GM12878 (cell line): Measurements from ENCODE around the gene TUBA1A. TPM values are rescaled to one million over a fixed set of nuclear protein-coding genes. Genes with fewer than 3 reads are reported as not detected.

Experiments
- ATAC-seq: fragments of 200-7000 bp; cut with Tn5 transposase; 3 replicates; pipeline ENCODE4 v1.9.1; 2020; ENCODE audit warnings: mild to moderate bottlenecking, moderate library complexity
- BruUV-seq: library from RNA; stranded (reverse); fragments of 400-500 nt; replicated peaks from 2 replicates; lab custom pipeline; 2021; lab: Mats Ljungman, UMichigan
- CTCF ChIA-PET: fragments of 300-600 bp; sonication (Branson Sonifier 250); formaldehyde crosslinking; extraction: SDS; loops from one replicate; lab custom pipeline; 2021; ENCODE audit warnings: inconsistent platforms; lab: Yijun Ruan, JAX
- POLR2A ChIA-PET: fragments of 350-600 bp; formaldehyde crosslinking; extraction: SDS; loops from one replicate; lab custom pipeline; 2021; ENCODE audit warnings: inconsistent platforms; lab: Charles Lee
- RAD21 ChIA-PET: fragments of 300-600 bp; sonication (Branson Sonifier 250); formaldehyde crosslinking; loops from one replicate; lab custom pipeline; 2023; ENCODE audit warnings: antibody characterized with exemption; ENCODE audit not compliant: unreplicated experiment; lab: Charles Lee
- SMC1A ChIA-PET: fragments of 300-600 bp; sonication (Branson Sonifier 250); formaldehyde crosslinking; loops from one replicate; lab custom pipeline; 2023; ENCODE audit not compliant: unreplicated experiment, uncharacterized antibody; lab: Charles Lee
- DNase-seq: peaks from one replicate; pipeline ENCODE4 v3.0.0-alpha.2; 2011; ENCODE audit warnings: low read depth, low spot score
- FAIRE-seq: peaks from 3 replicates; lab custom pipeline; 2011; peaks lifted over from hg19 to GRCh38; lab: Jason Lieb, UNC
- H2AFZ ChIP-seq: 2 replicates; pipeline ENCODE4 v1.6.0; 2011; ENCODE audit warnings: low read depth, low read length, control low read depth; ENCODE audit not compliant: control insufficient read depth
- H3K27ac ChIP-seq: 2 replicates; pipeline ENCODE4 v1.5.1; 2011; ENCODE audit warnings: control low read depth; ENCODE audit not compliant: control insufficient read depth, insufficient read depth
- H3K27me3 ChIP-seq, 2 experiments: replicated peaks in 1 of 2; 2 replicates each; pipeline versions ENCODE4 v1.6.0 to v1.6.1; 2011; ENCODE audit warnings: low read length in 1 of 2; ENCODE audit not compliant: control insufficient read depth in 2 of 2, insufficient read depth in 2 of 2
- H3K36me3 ChIP-seq, 2 experiments: 2 replicates each; pipeline ENCODE4 v1.5.1; 2011; ENCODE audit warnings: low read length in 1 of 2; ENCODE audit not compliant: control insufficient read depth in 2 of 2, insufficient read depth in 2 of 2
- H3K4me1 ChIP-seq: 2 replicates; pipeline ENCODE4 v1.6.1; 2011; ENCODE audit warnings: mild to moderate bottlenecking, low read length, moderate library complexity, mixed read lengths; ENCODE audit not compliant: control insufficient read depth, insufficient read depth
- H3K4me2 ChIP-seq: 2 replicates; pipeline ENCODE4 v1.6.0; 2011; ENCODE audit warnings: control low read depth; ENCODE audit not compliant: control insufficient read depth, insufficient read depth
- H3K4me3 ChIP-seq: fragments of 200-600 bp; sonication (generic); 2 replicates; pipeline ENCODE4 v1.5.1; 2016
- H3K79me2 ChIP-seq: 2 replicates; pipeline ENCODE4 v1.6.0; 2011; ENCODE audit warnings: low read length; ENCODE audit not compliant: control insufficient read depth, insufficient read depth
- H3K9ac ChIP-seq: 2 replicates; pipeline ENCODE4 v1.8.0; 2011; ENCODE audit warnings: low read length, control low read depth, mixed read lengths; ENCODE audit not compliant: control insufficient read depth, insufficient read depth
- H3K9me3 ChIP-seq: replicated peaks from 3 replicates; pipeline ENCODE4 v1.5.1; 2011; ENCODE audit warnings: mild to moderate bottlenecking, low read length; ENCODE audit not compliant: control insufficient read depth, insufficient read depth
- H4K20me1 ChIP-seq: 2 replicates; pipeline ENCODE4 v1.6.0; 2011; ENCODE audit not compliant: control insufficient read depth, insufficient read depth
- BMI1 ChIP-seq: fragments of 450-650 bp; IDR thresholded peaks from 2 replicates; pipeline ENCODE4 v1.6.1; 2016; ENCODE audit warnings: mild to moderate bottlenecking, moderate library complexity, borderline replicate concordance
- BRCA1 ChIP-seq: IDR thresholded peaks from 2 replicates; pipeline ENCODE4 v1.6.1; 2011; ENCODE audit warnings: low read depth, low read length, improper control_type of control experiment
- E4F1 ChIP-seq: fragments of 450-650 bp; IDR thresholded peaks from 2 replicates; pipeline ENCODE4 v1.6.1; 2018; ENCODE audit warnings: borderline replicate concordance, mild to moderate bottlenecking; ENCODE audit not compliant: partially characterized antibody
- EP300 ChIP-seq, 2 experiments: fragments of 150-350 bp in 1 of 2; IDR thresholded peaks; 2 replicates each; pipeline ENCODE4 v1.6.1; 2011 to 2012; ENCODE audit warnings: low read depth in 2 of 2, low read length in 2 of 2, borderline replicate concordance in 1 of 2, improper control_type of control experiment in 1 of 2, inconsistent platforms in 1 of 2; ENCODE audit not compliant: control insufficient read depth in 1 of 2
- PAX5 ChIP-seq: IDR thresholded peaks from 2 replicates; pipeline ENCODE4 v1.6.1; 2011; ENCODE audit warnings: low read depth, low read length, borderline replicate concordance
- POLR2AphosphoS5 ChIP-seq: IDR thresholded peaks from 2 replicates; pipeline ENCODE4 v1.6.1; 2011; ENCODE audit warnings: mild to moderate bottlenecking, low read length, inconsistent platforms
- ZBTB33 ChIP-seq: fragments of 450-650 bp; IDR thresholded peaks from 2 replicates; pipeline ENCODE4 v1.6.1; 2017; ENCODE audit warnings: mild to moderate bottlenecking
- ZNF24 ChIP-seq: fragments of 450-650 bp; IDR thresholded peaks from 2 replicates; pipeline ENCODE4 v1.6.1; 2017; ENCODE audit warnings: antibody characterized with exemption, mild to moderate bottlenecking
- WGBS: methylation state at CpG from one replicate; pipeline ENCODE4 v1.1.6; 2016; ENCODE audit warnings: low lambda C conversion rate; ENCODE audit not compliant: insufficient replicate concordance, insufficient coverage; ENCODE audit errors: missing lambda C conversion rate; 5-methylcytosine and 5-hydroxymethylcytosine counted together
- in situ Hi-C: fragments of 300-500 bp; cut with MboI; formaldehyde crosslinking; loops from 9 replicates; pipeline ENCODE4 v1.14.3; 2018; ENCODE audit warnings: mixed read lengths
- intact Hi-C: fragments of 100-400 bp; cut with micrococcal nuclease; formaldehyde crosslinking; loops from one replicate; pipeline ENCODE4 v1.14.2; 2022; ENCODE audit not compliant: unreplicated experiment
- polyA plus RNA-seq, 11 experiments: library from polyadenylated mRNA; depleted of rRNA in 4 of 11; unstranded in 6 of 11; stranded (reverse) in 5 of 11; fragments of >200 nt; fragmentation: Nextera tagmentation in 4 of 11; fragmentation: Illumina TruSeq in 1 of 11; extraction: Ambion mirVana in 4 of 11; extraction: Trizol in 1 of 11; gene quantifications; 1 replicate in 1 of 11; 2 replicates in 10 of 11; pipeline versions ENCODE4 v1.2.1 to v1.2.3, GENCODE V29; 2011 to 2016; ENCODE audit warnings: inconsistent platforms in 2 of 11, missing spikeins in 2 of 11, low read depth in 1 of 11
- total RNA-seq, 4 experiments: library from RNA; depleted of rRNA in 3 of 4; stranded (reverse); fragments of >200 nt in 3 of 4; fragmentation: Illumina TruSeq in 1 of 4; extraction: Trizol in 1 of 4; gene quantifications; 2 replicates each; pipeline versions ENCODE4 v1.2.1 to v1.2.3, GENCODE V29; 2013 to 2021
- TF ChIP-seq, protein P1 (sequence below): IDR thresholded peaks from 2 replicates; pipeline ENCODE4 v1.6.1; 2011; ENCODE audit warnings: low read depth, low read length, improper control_type of control experiment, borderline replicate concordance
- TF ChIP-seq, protein P2 (sequence below): fragments of 450-650 bp; IDR thresholded peaks from 2 replicates; pipeline ENCODE4 v1.6.1; 2017; ENCODE audit warnings: mild to moderate bottlenecking, low read depth, inconsistent platforms; ENCODE audit not compliant: poor library complexity, severe bottlenecking

Gene TUBA1A
- total and polyA plus RNA-seq, 10 of the 15 experiments (the other 5 are each of a cell fraction or from before 2014, with no cell fraction given) = 129 to 496 (median 249) TPM

- ChIA-PET SMC1A (no interaction called here), CTCF (interaction anchor here (0.6 to 1.5 kb wide), 2 partner anchors 64 to 83 kb away, joined by 3 read pairs; no protein-coding TSS in a partner anchor), POLR2A (interaction anchor here (0.6 kb wide), 1 partner anchor 238 kb away, joined by 5 read pairs; no protein-coding TSS in a partner anchor), RAD21 (no interaction called here)
- in situ Hi-C loops (no loop called here), intact Hi-C loops (no loop called here)
- BruUV-seq = no TSS peak
- Histone ChIP-seq H4K20me1 (no peaks in the 10 kb centered on the region), H3K79me2 (no peaks in the 10 kb centered on the region), H3K4me1 (no peaks in the 10 kb centered on the region), H3K27me3 (no peaks in the 10 kb centered on the region), H2AFZ (no peak overlapping the region), H3K9me3 (no peaks in the 10 kb centered on the region), H3K9ac (no peak overlapping the region), H3K4me3 (no peak overlapping the region), H3K36me3 (no peaks in the 10 kb centered on the region), H3K4me2 (no peak overlapping the region), H3K27ac (no peak overlapping the region)
- DNase-seq (no peak), ATAC-seq (no peak), FAIRE-seq (peak; percentile 61)
- TF ChIP-seq PAX5 (no peak), POLR2AphosphoS5 (no peak), BMI1 (peak; percentile 64), BRCA1 (no peak)
These were observed 18.0 kb downstream of the TUBA1A start for GRCh38 chr12:49170924-49171323.

- DNase-seq (no peak), ATAC-seq (no peak), FAIRE-seq (no peak)
- no TSS peak for BruUV-seq
- no peak overlapping the region for H3K4me3 ChIP-seq
- no peaks in the 10 kb centered on the region for H3K79me2 ChIP-seq
- RAD21 ChIA-PET = no interaction called here
- no peak overlapping the region for H3K4me2 ChIP-seq
- SMC1A ChIA-PET = no interaction called here
- H3K27ac ChIP-seq = no peak overlapping the region
- CTCF ChIA-PET = no interaction called here
- no peaks in the 10 kb centered on the region for H3K9me3 ChIP-seq
- H3K36me3 ChIP-seq = no peaks in the 10 kb centered on the region
- no peak overlapping the region for H3K9ac ChIP-seq
- H3K4me1 ChIP-seq = peaks cover 13% of the 10 kb centered on the region
- in situ Hi-C loops (no loop called here), intact Hi-C loops (no loop called here)
- 93% methylated on average over 2 of the region's 2 CpGs for WGBS
- POLR2A ChIA-PET = no interaction called here
- no peaks in the 10 kb centered on the region for H3K27me3 ChIP-seq
- no peaks in the 10 kb centered on the region for H4K20me1 ChIP-seq
- H2AFZ ChIP-seq = no peak overlapping the region
- TF ChIP-seq EP300 (IDR thresholded peaks at IDR 0.05; ENCODE audit: borderline replicate concordance in 1 of 2, control insufficient read depth in 1 of 2, low read depth in 2 of 2, low read length in 2 of 2) = no peak
- TF ChIP-seq E4F1 = no peak
- TF ChIP-seq ZBTB33 = no peak
- no peak for TF ChIP-seq ZNF24
- TF ChIP-seq, protein P1, sequence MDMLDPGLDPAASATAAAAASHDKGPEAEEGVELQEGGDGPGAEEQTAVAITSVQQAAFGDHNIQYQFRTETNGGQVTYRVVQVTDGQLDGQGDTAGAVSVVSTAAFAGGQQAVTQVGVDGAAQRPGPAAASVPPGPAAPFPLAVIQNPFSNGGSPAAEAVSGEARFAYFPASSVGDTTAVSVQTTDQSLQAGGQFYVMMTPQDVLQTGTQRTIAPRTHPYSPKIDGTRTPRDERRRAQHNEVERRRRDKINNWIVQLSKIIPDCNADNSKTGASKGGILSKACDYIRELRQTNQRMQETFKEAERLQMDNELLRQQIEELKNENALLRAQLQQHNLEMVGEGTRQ = no peak
- TF ChIP-seq, protein P2, sequence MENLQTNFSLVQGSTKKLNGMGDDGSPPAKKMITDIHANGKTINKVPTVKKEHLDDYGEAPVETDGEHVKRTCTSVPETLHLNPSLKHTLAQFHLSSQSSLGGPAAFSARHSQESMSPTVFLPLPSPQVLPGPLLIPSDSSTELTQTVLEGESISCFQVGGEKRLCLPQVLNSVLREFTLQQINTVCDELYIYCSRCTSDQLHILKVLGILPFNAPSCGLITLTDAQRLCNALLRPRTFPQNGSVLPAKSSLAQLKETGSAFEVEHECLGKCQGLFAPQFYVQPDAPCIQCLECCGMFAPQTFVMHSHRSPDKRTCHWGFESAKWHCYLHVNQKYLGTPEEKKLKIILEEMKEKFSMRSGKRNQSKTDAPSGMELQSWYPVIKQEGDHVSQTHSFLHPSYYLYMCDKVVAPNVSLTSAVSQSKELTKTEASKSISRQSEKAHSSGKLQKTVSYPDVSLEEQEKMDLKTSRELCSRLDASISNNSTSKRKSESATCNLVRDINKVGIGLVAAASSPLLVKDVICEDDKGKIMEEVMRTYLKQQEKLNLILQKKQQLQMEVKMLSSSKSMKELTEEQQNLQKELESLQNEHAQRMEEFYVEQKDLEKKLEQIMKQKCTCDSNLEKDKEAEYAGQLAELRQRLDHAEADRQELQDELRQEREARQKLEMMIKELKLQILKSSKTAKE = no peak
These were observed 23.8 kb downstream of the TUBA1A start for GRCh38 chr12:49165114-49165513.
